Vagina (tissue), 2 donors: ENCODE measurements around the gene GCH1.

Experiments used
- POLR2A ChIP-seq, 2 donors: fragments of 450-650 bp; IDR thresholded peaks; one replicate each; pipeline ENCODE4 v1.6.1; 2017; ENCODE audit warnings: antibody characterized with exemption in 2 of 2, mild to moderate bottlenecking in 2 of 2, moderate library complexity in 2 of 2
- POLR2AphosphoS5 ChIP-seq, 2 donors: sonication (generic); formaldehyde crosslinking; IDR thresholded peaks; one replicate each; pipeline ENCODE4 v1.9.0; 2017; ENCODE audit warnings: antibody characterized with exemption in 2 of 2, mild to moderate bottlenecking in 2 of 2, low read depth in 1 of 2; ENCODE audit not compliant: insufficient read depth in 1 of 2
- TF ChIP-seq, protein P1 (sequence below), 3 experiments: fragments of 450-650 bp in 2 of 3; fragments of 200-600 bp in 1 of 3; sonication (generic) in 1 of 3; IDR thresholded peaks; one replicate each; pipeline ENCODE4 v1.5.1; 2017 to 2019; ENCODE audit warnings: antibody characterized with exemption in 3 of 3, mild to moderate bottlenecking in 2 of 3, moderate library complexity in 2 of 3

GRCh38 chr14:54877015-54877702 lies 25.5 kb downstream of the GCH1 start:
- TF ChIP-seq, protein P1, sequence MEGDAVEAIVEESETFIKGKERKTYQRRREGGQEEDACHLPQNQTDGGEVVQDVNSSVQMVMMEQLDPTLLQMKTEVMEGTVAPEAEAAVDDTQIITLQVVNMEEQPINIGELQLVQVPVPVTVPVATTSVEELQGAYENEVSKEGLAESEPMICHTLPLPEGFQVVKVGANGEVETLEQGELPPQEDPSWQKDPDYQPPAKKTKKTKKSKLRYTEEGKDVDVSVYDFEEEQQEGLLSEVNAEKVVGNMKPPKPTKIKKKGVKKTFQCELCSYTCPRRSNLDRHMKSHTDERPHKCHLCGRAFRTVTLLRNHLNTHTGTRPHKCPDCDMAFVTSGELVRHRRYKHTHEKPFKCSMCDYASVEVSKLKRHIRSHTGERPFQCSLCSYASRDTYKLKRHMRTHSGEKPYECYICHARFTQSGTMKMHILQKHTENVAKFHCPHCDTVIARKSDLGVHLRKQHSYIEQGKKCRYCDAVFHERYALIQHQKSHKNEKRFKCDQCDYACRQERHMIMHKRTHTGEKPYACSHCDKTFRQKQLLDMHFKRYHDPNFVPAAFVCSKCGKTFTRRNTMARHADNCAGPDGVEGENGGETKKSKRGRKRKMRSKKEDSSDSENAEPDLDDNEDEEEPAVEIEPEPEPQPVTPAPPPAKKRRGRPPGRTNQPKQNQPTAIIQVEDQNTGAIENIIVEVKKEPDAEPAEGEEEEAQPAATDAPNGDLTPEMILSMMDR (IDR thresholded peaks at IDR 0.05) = no peak
- TF ChIP-seq POLR2A (IDR thresholded peaks at IDR 0.05) (no peak), POLR2AphosphoS5 (IDR thresholded peaks at IDR 0.05; ENCODE audit: insufficient read depth in 1 of 2, low read depth in 1 of 2) (no peak)
